Spleen (tissue), 11 donors: ENCODE results near the gene TRIM9. TPM values are rescaled to one million over a fixed set of nuclear protein-coding genes. Genes with fewer than 3 reads are reported as not detected.

ENCODE experiments used
- DNase-seq: peaks from one replicate; pipeline ENCODE4 v3.0.0-alpha.2; 2020
- H3K27ac ChIP-seq, 8 donors: fragments of 200-600 bp; sonication (generic) in 7 of 8; 1 replicate in 4 of 8; 2 replicates in 4 of 8; pipeline versions ENCODE4 v1.5.0 to v1.8.0; 2016 to 2021; ENCODE audit warnings: inconsistent platforms in 4 of 8, mild to moderate bottlenecking in 4 of 8, moderate library complexity in 1 of 8
- H3K27me3 ChIP-seq, 7 donors: fragments of 200-600 bp; sonication (generic) in 6 of 7; replicated peaks in 1 of 7; 1 replicate in 4 of 7; 2 replicates in 3 of 7; pipeline versions ENCODE4 v1.5.0 to v1.8.0; 2016 to 2021; ENCODE audit warnings: inconsistent platforms in 3 of 7, mild to moderate bottlenecking in 1 of 7
- H3K36me3 ChIP-seq, 6 donors: fragments of 200-600 bp; sonication (generic) in 5 of 6; 1 replicate in 4 of 6; 2 replicates in 2 of 6; pipeline versions ENCODE4 v1.5.0 to v1.8.0; 2016 to 2021; ENCODE audit warnings: inconsistent platforms in 2 of 6
- H3K4me1 ChIP-seq, 6 donors: fragments of 200-600 bp; sonication (generic) in 5 of 6; 1 replicate in 3 of 6; 2 replicates in 3 of 6; pipeline versions ENCODE4 v1.5.0 to v1.8.0; 2016 to 2021; ENCODE audit warnings: inconsistent platforms in 3 of 6
- H3K4me3 ChIP-seq, 8 donors: fragments of 200-600 bp; sonication (generic) in 7 of 8; 1 replicate in 4 of 8; 2 replicates in 4 of 8; pipeline versions ENCODE4 v1.5.0 to v1.8.0; 2016 to 2021; ENCODE audit warnings: inconsistent platforms in 4 of 8, mild to moderate bottlenecking in 4 of 8, moderate library complexity in 2 of 8
- H3K9me3 ChIP-seq, 8 donors: fragments of 200-600 bp; sonication (generic) in 7 of 8; 1 replicate in 4 of 8; 2 replicates in 4 of 8; pipeline versions ENCODE4 v1.5.0 to v1.8.0; 2016 to 2021; ENCODE audit warnings: inconsistent platforms in 4 of 8
- CTCF ChIP-seq, 11 experiments: fragments of 200-600 bp in 7 of 11; fragments of 450-650 bp in 4 of 11; sonication (generic) in 4 of 11; IDR thresholded peaks in 8 of 11; conservative IDR thresholded peaks in 3 of 11; 1 replicate in 7 of 11; 2 replicates in 4 of 11; pipeline versions ENCODE4 v1.4.0 to v1.8.0; 2016 to 2021; ENCODE audit warnings: antibody characterized with exemption in 11 of 11, inconsistent platforms in 4 of 11, mild to moderate bottlenecking in 1 of 11
- POLR2A ChIP-seq, 3 donors: fragments of 450-650 bp; IDR thresholded peaks; one replicate each; pipeline ENCODE4 v1.5.1; 2017; ENCODE audit warnings: antibody characterized with exemption in 3 of 3, mild to moderate bottlenecking in 1 of 3
- POLR2AphosphoS5 ChIP-seq, 3 donors: sonication (generic); formaldehyde crosslinking; IDR thresholded peaks; one replicate each; pipeline ENCODE4 v1.5.1; 2017; ENCODE audit warnings: antibody characterized with exemption in 3 of 3
- WGBS, 5 donors: extraction: QIAGEN DNeasy Blood & Tissue Kit in 3 of 5; methylation state at CpG; one replicate each; pipeline versions ENCODE4 v1.1.5 to v1.1.7; 2013 to 2018; 5-methylcytosine and 5-hydroxymethylcytosine counted together
- intact Hi-C: fragments of 100-400 bp; cut with DNase I; formaldehyde crosslinking; loops from one replicate; pipeline ENCODE4 v1.15.0; 2023; ENCODE audit warnings: low total_unique reads
- polyA plus RNA-seq, 3 donors: library from polyadenylated mRNA; stranded (reverse); fragments of 200-250 nt; gene quantifications; one replicate each; pipeline ENCODE4 v1.2.1, GENCODE V29; 2013
- total RNA-seq, 7 donors: library from RNA; depleted of rRNA in 3 of 7; stranded (reverse); fragments of >200 nt in 3 of 7; fragmentation: NEBNext Ultra II Directional in 4 of 7; extraction: Animal tissue kit (Norgen Biotek cat#: 25700) in 4 of 7; gene quantifications; one replicate each; pipeline versions ENCODE4 v1.1.0 to v1.2.1, GENCODE V29; 2016 to 2021
- donor health status: healthy with polysubstance abuse.
- donor health status: DM: no; HTN: no; CAD: no; lungs with moderate emphysema.
- donor health status: DM: no; HTN: no; CAD: no.
- donor health status: Bipolar disorder and iron deficiency.
- donor health status: healthy.
- donor health status: DM: no; HTN: no; CAD: no.
- donor health status: DM: yes; HTN: yes; CAD: no.

TRIM9 gene
- total and polyA plus RNA-seq, 10 donors = 0.03 to 3.1 (median 1.1) TPM

GRCh38 chr14:50948205-50948604, 146.7 kb downstream of the TRIM9 start:
- peaks cover 0 to 21% (median 18%) of the 10 kb centered on the region in 6 donors for H3K4me1 ChIP-seq
- peaks cover 0 to 20% (median 6%) of the 10 kb centered on the region in 7 donors for H3K27me3 ChIP-seq
- 49 to 90% (median 85%) methylated on average over 2 of the region's 2 CpGs for WGBS, 5 donors
- H3K27ac ChIP-seq = no peak overlapping the region
- intact Hi-C loops = no loop called here
- H3K36me3 ChIP-seq = no peaks in the 10 kb centered on the region
- no peak for DNase-seq
- no peak for TF ChIP-seq POLR2A (IDR thresholded peaks at IDR 0.05)
- TF ChIP-seq CTCF (IDR thresholded peaks at IDR 0.05 in 8 of 11, conservative IDR thresholded peaks at IDR 0.05 in 3 of 11) = no peak
- no peak for TF ChIP-seq POLR2AphosphoS5 (IDR thresholded peaks at IDR 0.05)
- peaks cover 0 to 4% (median 0%) of the 10 kb centered on the region in 8 donors for H3K9me3 ChIP-seq
- no peak overlapping the region for H3K4me3 ChIP-seq

DNA sequence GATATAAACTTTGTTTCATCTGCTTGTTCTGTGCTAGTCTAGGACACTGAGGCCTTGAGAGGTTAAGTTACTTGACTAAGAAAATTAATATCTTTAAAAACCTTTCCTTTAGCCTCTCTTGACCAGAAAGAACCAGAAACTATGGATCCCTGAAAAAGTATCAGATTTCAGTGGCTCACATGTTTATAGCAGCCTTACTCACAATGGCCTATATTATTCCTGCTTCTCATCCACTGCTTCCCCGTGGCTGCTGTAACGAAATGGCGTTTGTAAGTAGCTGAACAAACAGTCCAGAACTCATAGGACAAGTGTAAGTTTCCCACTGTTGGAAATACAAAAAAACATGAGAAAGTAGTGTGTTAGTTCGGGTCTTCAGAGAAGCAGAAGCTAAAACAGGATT, 147.5 kb downstream of the TRIM9 start:
- no peak for TF ChIP-seq POLR2A (IDR thresholded peaks at IDR 0.05)
- no peak for TF ChIP-seq CTCF (IDR thresholded peaks at IDR 0.05 in 8 of 11, conservative IDR thresholded peaks at IDR 0.05 in 3 of 11)
- no peaks in the 10 kb centered on the region for H3K36me3 ChIP-seq
- no peak overlapping the region for H3K4me3 ChIP-seq
- no peak overlapping the region for H3K27ac ChIP-seq
- H3K4me1 ChIP-seq = peaks cover 0 to 26% (median 21%) of the 10 kb centered on the region in 6 donors
- intact Hi-C loops = no loop called here
- H3K27me3 ChIP-seq = peaks cover 0 to 25% (median 6%) of the 10 kb centered on the region in 7 donors
- no peak for DNase-seq
- H3K9me3 ChIP-seq = peaks cover 0 to 4% (median 0%) of the 10 kb centered on the region in 8 donors
- 69 to 89% (median 84%) methylated on average over 4 of the region's 4 CpGs for WGBS, 5 donors

GRCh38 chr14:50946234-50946935, 148.5 kb downstream of the TRIM9 start:
- DNase-seq = no peak
- Histone ChIP-seq H3K9me3 (peaks cover 0 to 4% (median 0%) of the 10 kb centered on the region in 8 donors), H3K4me1 (peaks cover 0 to 29% (median 21%) of the 10 kb centered on the region in 6 donors), H3K36me3 (peaks cover 0 to 3% (median 0%) of the 10 kb centered on the region in 6 donors), H3K27me3 (peaks cover 0 to 29% (median 6%) of the 10 kb centered on the region in 7 donors), H3K4me3 (no peak overlapping the region), H3K27ac (no peak overlapping the region)
- TF ChIP-seq CTCF (IDR thresholded peaks at IDR 0.05 in 8 of 11, conservative IDR thresholded peaks at IDR 0.05 in 3 of 11) (no peak), POLR2A (IDR thresholded peaks at IDR 0.05) (no peak), POLR2AphosphoS5 (IDR thresholded peaks at IDR 0.05) (no peak)
- WGBS, 5 donors = 91 to 97% (median 94%) methylated on average over 5 of the region's 5 CpGs
- intact Hi-C loops = no loop called here

DNA sequence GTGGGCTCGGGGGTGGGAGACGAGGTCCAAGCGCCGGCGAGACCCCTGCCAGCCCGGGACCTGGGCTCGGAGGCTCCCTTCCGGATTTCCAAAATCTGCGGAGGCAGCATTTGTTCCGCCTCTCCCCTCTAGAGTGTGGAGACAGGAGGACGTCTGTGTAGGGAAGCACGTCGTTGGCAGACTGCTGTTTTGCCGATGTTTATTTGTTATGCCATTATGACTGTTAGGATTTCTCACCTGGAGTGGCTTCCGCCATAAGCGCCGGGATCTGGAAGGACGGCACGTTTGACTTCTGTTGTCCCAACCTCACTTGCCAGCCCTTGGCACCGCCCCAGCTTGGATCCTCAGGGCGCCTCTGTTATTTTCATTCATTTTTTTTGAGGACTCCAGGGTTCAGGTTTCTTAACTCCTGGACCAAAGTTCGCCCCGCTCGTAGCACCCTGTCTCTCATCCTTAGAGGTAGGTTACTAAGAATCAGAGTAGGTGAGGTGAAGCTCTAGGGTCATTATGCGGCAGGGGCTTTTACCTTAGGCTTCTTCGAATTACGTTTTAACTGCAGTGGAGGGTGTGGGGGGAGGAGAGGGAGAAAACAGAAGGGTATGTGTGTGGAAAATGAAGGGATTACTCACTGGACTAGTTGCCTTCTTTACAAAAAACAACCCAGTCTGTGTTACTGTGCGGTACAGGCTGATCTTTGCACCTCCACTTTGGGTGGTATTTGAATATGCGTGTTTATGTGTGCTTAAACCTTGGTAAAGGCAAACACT, 150.1 kb downstream of the TRIM9 start:
- TF ChIP-seq CTCF (IDR thresholded peaks at IDR 0.05 in 8 of 11, conservative IDR thresholded peaks at IDR 0.05 in 3 of 11) = peak in 1 of 11 experiments; percentile 15
- TF ChIP-seq POLR2AphosphoS5 (IDR thresholded peaks at IDR 0.05) = peak in 1 of 3 donors; percentile 3
- no peak for TF ChIP-seq POLR2A (IDR thresholded peaks at IDR 0.05)
- peaks cover 0 to 4% (median 0%) of the 10 kb centered on the region in 8 donors for H3K9me3 ChIP-seq
- WGBS, 5 donors = 7 to 14% (median 12%) methylated on average over 25 to 29 of the region's 29 CpGs
- H3K4me3 ChIP-seq = peak overlapping the region; percentile 56 to 80 (median 66)
- peaks cover 0 to 33% (median 6%) of the 10 kb centered on the region in 7 donors for H3K27me3 ChIP-seq
- peak; percentile 79 for DNase-seq
- peak overlapping the region in 7 of 8 donors; percentile 79 to 93 (median 87) for H3K27ac ChIP-seq
- peaks cover 0 to 12% (median 0%) of the 10 kb centered on the region in 6 donors for H3K36me3 ChIP-seq
- H3K4me1 ChIP-seq = peaks cover 0 to 37% (median 22%) of the 10 kb centered on the region in 6 donors
- intact Hi-C loops = no loop called here
